GM18867 (cell line): ENCODE results near the gene EFCAB6.

Source experiments
- ATAC-seq: cut with Tn5 transposase; IDR thresholded peaks from one replicate; pipeline ENCODE4 v1.9.1; 2021; ENCODE audit warnings: mild to moderate bottlenecking, moderate library complexity; ENCODE audit not compliant: unreplicated experiment

The EFCAB6 gene

DNA sequence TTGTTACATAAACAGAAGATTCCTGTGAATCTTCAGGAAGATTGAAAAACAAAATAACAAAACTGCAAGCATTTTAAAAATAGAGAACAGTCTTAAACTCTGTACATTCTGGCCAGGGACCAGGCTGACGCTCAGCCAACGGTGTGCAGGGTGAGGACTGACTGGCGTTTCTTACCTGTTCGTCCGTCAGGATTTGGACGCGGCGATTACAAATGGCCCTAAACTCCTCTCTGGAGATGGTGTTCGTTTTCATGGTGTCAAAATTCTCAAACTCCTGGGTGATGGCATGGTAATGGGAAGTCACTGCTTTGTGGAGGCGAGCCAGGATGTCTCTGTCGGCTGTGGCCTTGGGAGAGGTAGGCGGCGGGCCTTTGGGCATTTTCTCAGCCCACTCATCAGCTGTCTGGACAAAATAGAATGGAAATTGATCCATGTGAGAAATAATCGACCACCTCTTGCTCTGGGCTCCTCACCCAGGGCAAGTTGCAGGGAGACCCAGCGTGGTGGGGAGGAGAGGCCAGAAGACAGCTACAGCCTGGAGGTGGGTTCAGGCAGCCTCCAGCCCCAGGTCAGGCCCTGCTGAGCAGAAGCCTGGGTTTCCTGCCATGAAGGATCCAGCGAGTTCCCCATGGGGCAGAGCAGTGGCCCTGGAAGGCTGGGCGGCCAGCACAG is 257.3 kb downstream of the EFCAB6 start:
- ATAC-seq: no peak

GRCh38 chr22:43554259-43554636 is 257.9 kb downstream of the EFCAB6 start:
- no peak for ATAC-seq

DNA sequence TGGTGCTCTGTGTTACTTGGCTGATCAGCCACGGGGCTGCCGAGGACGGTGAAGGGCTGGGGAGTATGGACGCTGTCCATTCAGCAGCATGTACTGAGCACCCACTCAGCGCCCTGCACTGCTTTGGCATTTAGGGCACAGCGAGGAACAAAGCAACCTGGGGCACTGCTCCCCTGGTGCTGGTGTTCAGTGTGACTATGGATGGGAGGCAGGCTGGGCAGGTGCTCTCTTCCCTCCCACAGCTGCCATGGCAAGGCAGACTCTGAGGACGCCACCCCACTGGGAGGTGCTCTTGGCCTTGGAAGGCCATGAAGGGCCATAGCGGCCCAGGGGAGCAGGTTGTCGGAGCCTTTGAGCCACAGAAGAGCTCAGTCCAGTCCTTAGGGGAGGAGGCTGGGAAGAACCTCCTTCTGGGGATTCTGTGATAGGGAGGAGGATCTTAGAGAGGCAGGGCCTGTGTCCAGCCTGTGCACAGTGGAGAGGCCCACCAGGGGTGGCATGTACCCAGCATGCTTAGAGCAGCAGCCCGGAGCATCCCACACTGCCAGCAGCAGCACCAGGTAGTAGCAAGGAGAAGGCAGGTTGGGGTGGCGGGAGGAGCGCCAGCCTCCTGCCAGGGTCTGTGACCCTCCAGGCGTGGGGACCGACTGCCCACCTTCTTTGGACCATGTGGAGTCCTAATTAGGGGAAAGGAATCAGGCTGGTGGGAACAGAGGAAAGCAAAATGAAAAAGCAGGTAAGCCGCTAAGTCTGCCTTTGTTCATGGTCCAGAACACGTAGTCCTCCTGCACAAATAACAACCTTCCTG is 258.4 kb downstream of the EFCAB6 start:
- no peak for ATAC-seq

DNA sequence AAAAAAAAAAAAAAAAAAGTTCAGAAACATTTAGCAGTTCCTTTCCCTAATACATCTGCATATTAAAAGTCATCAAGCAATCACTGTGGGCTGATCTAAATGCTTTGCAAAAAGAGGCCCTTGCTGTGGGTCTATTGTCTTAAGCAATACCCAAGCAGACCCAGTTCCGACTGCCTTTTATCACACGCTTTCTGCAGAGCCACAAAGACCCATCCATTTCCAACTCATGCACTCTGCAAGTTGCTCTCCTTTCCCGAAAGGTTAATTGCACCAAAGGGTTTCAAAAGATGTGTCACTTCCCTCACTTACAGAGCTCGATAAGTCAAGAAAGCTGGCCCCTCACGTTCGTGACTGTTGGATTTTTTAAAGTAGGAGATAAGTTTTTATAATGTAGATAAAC is 261.4 kb downstream of the EFCAB6 start:
- no peak for ATAC-seq

DNA sequence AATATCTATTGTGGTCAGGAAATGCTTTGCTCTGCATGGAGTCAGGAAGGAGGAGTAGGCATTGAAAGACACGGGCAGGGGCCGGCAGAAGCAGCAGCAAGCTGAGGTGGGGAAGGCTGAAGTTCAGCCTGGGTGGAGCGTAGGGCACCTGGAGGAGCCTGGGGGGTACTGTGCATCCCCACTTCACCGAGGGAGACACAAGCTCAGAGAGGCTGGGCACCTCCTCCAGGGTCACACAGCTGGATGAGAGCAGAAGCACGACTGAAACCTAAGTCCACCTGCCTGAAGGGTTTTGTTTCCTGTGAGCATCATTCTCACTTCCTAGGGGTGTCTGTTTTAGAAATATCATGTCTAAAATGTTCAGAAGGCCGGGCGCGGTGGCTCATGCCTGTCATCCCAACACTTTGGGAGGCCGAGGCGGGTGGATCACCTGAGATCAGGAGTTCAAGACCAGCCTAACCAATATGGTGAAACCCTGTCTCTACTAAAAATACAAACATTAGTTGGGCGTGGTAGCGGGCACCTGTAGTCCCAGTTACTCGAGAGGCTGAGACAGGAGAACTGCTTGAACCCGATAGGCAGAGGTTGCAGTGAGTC is 262.0 kb downstream of the EFCAB6 start:
- no peak for ATAC-seq

- ATAC-seq: no peak
Observed at GRCh38 chr22:43546186-43546585, 265.9 kb downstream of the EFCAB6 start.

- no peak for ATAC-seq
Observed at GRCh38 chr22:43544289-43544673, 267.8 kb downstream of the EFCAB6 start.

- ATAC-seq: no peak
Observed at GRCh38 chr22:43543522-43544288, 268.4 kb downstream of the EFCAB6 start.

DNA sequence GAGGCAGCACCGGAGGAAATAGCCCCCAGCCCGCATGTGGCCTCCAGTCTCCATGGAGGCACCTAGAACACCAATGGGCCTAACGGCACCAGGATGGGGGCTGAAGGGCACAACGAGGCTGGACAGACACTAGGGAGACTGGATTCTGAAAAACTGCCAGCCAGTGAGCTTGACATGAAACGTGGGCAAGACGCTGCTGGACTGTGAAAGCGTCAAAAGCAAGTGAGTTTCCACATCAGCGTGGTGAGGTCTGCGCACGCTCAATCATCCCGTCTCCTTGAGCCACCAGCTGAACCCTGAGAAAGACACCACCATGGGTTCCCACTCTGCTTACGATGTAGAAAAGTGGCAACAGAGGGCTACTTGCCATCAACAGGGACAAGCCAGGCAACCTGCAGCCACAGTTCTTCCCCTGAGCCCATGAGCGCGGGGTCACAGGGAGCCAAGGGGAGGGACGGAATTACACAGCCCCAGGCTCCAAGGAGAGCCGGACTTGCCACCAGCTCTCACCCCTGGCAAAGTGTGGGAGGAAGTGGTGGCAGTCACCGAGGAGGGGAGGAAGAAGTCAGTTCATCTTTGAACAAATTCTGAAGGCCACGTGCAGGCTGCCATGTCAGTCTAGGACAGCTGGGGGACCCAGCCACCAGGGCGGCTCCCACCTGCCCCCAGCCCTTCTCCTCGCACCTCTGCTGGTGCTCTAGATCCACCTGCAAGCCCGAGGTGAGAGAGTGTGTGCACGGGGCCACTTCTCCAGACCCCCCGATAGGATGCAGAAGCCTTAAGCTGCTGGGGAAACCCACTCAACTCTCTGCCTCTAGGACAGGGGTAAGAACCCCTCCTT is 269.2 kb downstream of the EFCAB6 start:
- ATAC-seq: no peak

DNA sequence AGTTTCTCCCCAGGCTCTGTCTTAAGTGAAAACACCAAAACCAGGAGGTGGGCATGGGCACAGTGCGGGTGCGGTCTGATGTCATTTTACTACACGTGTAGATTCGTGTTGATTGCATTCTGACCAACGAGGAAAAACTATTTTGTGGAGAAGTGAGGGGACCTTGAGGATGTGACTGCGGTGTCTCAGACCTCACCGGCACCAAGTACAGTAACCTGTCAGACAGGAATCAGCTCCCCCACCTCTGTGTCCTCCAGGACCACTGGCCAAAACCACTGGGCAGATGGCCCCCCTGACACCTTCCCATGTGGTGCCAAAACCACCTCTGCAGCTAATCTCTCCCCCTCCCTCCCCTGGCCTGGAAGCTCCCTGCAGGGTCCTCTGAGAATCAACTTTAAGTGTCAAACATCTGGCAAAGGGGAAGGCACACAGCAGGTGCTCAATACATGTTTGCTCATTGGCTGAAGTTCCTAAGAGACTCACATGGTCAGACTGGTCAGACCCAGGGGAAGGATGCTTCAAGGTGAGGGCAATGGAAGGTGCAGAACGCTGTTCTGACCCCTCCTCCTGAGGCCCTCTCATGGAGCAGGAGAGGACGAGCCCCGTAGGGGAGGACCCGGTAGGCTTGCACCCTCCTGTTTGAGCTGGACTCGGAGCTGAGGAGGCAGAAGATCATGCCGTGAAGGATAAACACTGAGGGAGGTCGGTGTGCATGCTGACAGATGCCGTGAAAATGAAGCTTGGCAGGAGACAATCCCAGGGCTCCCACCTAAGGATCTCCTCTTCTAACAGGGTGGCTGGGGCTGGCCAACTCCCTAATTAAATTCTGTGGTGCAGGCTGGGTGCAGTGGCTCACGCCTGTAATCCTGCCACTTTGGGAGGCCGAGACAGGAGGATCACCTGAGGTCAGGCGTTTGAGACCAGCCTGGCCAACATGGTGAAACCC is 270.4 kb downstream of the EFCAB6 start:
- ATAC-seq: no peak

- no peak for ATAC-seq
Observed at GRCh38 chr22:43541022-43541421, 271.1 kb downstream of the EFCAB6 start.

GRCh38 chr22:43540529-43540923 is 271.6 kb downstream of the EFCAB6 start:
- no peak for ATAC-seq

DNA sequence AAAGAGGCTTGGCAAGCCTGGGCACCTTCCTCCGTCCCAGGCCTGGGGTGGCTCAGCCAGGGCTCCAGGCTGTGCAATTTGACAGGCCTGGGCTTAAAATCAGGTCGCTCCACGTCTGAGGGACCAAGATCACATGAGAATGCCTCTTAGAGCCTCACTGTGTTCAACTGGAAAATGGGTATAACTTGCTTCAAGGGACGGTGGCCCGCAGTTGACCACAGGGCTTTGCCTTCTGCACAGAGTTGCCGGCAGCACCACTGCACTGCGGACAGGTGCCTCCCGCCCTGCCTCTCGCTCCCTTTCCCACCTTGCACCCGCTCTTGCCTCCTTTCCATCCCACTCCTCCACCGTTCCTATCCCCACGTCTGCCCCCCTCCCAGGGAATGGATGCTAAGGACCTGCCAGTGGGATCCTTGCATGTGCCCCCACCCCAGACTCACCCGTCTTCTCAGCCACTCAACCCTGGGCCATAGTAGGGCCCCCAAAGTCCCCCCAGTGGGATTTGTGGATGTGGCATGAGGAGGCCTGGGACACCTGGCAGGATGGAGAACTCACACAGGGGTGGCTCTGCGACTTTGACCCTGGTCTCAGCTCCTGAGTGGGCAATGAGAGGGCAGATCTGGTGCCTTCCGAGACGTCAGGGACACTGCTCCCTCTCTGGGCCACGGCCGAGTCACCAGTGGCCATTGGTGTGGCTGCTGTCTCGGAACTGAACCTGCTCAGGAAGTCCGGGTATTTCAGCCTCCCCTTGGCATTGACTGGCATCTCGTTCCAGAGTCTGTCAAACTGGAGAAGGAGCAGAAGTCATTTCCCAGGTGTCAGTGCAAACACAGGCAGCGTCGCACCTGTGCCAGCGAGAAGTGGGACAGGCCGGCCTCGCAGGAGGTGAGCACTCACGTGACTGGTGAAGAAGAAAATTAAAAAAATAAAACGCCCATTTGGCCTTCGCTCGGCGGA is 272.3 kb downstream of the EFCAB6 start:
- ATAC-seq: no peak

- ATAC-seq: no peak
Observed at GRCh38 chr22:43537019-43537585, 275.0 kb downstream of the EFCAB6 start.

- no peak for ATAC-seq
Observed at GRCh38 chr22:43535741-43536140, 276.4 kb downstream of the EFCAB6 start.

DNA sequence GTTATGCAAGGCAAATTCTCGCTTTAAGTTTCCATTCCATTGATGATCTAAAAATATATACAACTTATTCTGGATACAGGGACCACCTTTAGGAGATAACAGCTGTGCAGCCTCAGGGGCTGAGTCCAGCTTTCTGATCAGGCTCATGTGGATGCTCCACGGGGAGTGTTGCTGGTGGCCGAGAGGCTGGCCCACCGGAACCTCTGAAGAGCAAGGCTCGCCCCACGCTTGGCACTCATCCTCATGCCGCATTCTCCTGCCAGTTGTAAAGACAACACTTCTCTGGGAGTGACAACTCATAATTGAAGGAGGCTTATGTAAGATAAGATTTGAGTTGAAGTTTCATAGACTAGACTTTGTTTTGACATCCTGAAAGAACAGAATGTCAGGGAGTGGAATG is 276.8 kb downstream of the EFCAB6 start:
- ATAC-seq: no peak

GRCh38 chr22:43534916-43535315 is 277.2 kb downstream of the EFCAB6 start:
- no peak for ATAC-seq
